WERI-Rb-1 (cell line): ENCODE data around the gene CPNE5.

Experiments used
- DNase-seq: peaks from one replicate; pipeline ENCODE4 v3.0.0-alpha.2; 2020
- H3K27ac ChIP-seq: fragments of 250-450 bp; sonication (Bioruptor Pico); 2 replicates; pipeline ENCODE4 v1.5.1; 2020; ENCODE audit warnings: mild to moderate bottlenecking, moderate library complexity
- H3K27me3 ChIP-seq: fragments of 250-450 bp; sonication (Bioruptor Pico); 2 replicates; pipeline ENCODE4 v1.5.1; 2021; ENCODE audit warnings: mild to moderate bottlenecking, low read depth, moderate library complexity; ENCODE audit not compliant: insufficient read depth, severe bottlenecking
- H3K36me3 ChIP-seq: fragments of 250-450 bp; sonication (Bioruptor Pico); 2 replicates; pipeline ENCODE4 v1.5.1; 2020; ENCODE audit warnings: mild to moderate bottlenecking, moderate library complexity
- H3K4me3 ChIP-seq: 2 replicates; pipeline ENCODE4 v1.5.1; 2011; ENCODE audit warnings: low read depth, mild to moderate bottlenecking, control low read depth, low read length
- H3K9me3 ChIP-seq: fragments of 250-450 bp; sonication (Bioruptor Pico); 2 replicates; pipeline ENCODE4 v1.5.1; 2021; ENCODE audit warnings: mild to moderate bottlenecking, moderate library complexity; ENCODE audit not compliant: severe bottlenecking
- TF ChIP-seq, protein P1 (sequence below): IDR thresholded peaks from 2 replicates; pipeline ENCODE4 v1.5.1; 2011; ENCODE audit warnings: low read depth, mild to moderate bottlenecking, control low read depth, inconsistent platforms, low read length

The CPNE5 gene

DNA sequence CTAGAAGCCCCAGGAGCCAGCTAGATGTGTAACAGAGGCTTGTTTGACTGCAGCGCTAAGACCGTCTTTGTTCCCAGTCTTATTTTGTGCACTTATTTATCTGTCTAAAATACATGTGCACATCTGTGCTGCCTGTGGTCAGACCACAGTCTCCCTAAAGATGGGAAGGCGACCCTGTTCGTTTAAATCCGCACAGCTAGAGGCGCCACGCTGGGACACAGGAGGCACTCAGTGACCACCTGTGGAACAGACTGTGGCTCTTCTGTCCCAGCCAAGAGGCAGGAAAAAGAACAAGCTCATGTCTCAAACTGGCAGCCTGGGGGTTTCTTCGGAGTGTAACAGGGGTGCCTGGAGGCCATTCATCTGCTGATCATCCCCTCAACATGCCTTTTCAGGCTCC lies 66.8 kb downstream of the CPNE5 start:
- no peak overlapping the region for H3K27ac ChIP-seq
- H3K36me3 ChIP-seq: no peaks in the 10 kb centered on the region
- no peaks in the 10 kb centered on the region for H3K27me3 ChIP-seq
- DNase-seq: no peak
- TF ChIP-seq, protein P1, sequence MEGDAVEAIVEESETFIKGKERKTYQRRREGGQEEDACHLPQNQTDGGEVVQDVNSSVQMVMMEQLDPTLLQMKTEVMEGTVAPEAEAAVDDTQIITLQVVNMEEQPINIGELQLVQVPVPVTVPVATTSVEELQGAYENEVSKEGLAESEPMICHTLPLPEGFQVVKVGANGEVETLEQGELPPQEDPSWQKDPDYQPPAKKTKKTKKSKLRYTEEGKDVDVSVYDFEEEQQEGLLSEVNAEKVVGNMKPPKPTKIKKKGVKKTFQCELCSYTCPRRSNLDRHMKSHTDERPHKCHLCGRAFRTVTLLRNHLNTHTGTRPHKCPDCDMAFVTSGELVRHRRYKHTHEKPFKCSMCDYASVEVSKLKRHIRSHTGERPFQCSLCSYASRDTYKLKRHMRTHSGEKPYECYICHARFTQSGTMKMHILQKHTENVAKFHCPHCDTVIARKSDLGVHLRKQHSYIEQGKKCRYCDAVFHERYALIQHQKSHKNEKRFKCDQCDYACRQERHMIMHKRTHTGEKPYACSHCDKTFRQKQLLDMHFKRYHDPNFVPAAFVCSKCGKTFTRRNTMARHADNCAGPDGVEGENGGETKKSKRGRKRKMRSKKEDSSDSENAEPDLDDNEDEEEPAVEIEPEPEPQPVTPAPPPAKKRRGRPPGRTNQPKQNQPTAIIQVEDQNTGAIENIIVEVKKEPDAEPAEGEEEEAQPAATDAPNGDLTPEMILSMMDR: no peak
- no peak overlapping the region for H3K4me3 ChIP-seq
- H3K9me3 ChIP-seq: no peaks in the 10 kb centered on the region

DNA sequence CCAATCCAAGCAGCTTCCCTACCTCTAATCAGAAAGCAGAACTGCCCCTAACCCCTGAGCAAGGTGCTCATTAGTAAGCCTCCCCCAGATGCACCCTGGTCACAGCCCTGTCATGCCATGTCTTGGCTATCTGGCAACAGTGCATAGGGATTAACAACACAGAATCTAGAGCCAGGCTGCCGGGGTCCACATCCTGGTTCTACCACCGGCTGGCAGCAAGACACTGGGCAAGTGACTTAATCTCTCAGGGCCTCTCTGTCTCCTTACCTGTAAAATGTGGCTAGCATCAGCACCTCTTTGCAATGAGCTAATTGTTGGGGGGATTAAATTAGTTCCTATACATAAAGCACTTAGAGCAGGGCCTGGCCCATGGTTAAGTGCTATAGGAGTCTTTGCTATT lies 68.1 kb downstream of the CPNE5 start:
- Histone ChIP-seq H3K4me3 (no peak overlapping the region), H3K27ac (no peak overlapping the region), H3K27me3 (no peaks in the 10 kb centered on the region), H3K36me3 (no peaks in the 10 kb centered on the region), H3K9me3 (no peaks in the 10 kb centered on the region)
- TF ChIP-seq, protein P1: peak; percentile 21; the same call in 1 of the 2 replicates
- peak; percentile 51 for DNase-seq

DNA sequence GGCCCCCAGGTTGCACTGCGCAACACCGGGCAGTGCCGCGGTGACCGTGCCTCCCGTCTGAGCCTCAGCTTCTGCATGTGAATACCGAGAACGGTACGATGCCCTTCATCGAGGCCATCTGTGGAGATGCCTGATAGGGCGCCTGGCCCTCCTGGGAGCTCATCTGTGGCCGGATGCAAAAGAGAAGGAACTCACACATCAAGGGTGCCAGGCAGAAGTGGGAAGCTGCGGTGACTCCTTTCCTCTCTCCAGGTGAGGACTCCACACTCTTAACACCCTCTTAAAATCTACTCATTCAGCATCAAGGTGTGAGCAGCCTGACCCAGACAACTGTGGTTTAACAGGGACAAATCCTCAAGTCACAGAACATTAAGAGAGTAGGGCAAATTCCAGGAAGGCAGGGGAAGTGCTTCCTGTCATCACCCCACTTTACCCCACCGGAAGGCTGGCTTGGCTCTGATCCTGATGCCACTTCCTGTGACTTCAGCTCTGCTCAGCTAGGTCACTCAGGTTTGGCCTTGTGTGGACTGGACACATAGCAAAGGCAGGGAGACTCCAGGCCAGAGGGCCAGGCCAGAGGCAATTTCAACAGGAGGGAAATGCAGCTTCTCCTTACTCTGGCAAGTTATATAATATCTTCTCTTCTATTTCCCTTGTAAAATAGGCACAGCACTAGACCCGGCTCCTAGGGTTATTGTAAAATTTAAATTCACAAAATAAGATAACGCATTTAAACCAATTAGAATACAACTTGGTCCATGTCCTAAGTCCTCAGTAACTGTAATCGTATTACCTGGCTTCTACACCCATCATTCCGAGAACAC lies 69.4 kb downstream of the CPNE5 start:
- no peak for DNase-seq

GRCh38 chr6:36769183-36769675 lies 70.0 kb downstream of the CPNE5 start:
- Histone ChIP-seq H3K27me3 (no peaks in the 10 kb centered on the region), H3K27ac (no peak overlapping the region), H3K36me3 (no peaks in the 10 kb centered on the region), H3K9me3 (no peaks in the 10 kb centered on the region), H3K4me3 (no peak overlapping the region)
- TF ChIP-seq, protein P1: no peak
- DNase-seq: no peak

More for the DNA sequence above, 69.4 kb downstream of the CPNE5 start:
- Histone ChIP-seq H3K27me3 (no peaks in the 10 kb centered on the region), H3K4me3 (no peak overlapping the region), H3K36me3 (no peaks in the 10 kb centered on the region), H3K27ac (no peak overlapping the region), H3K9me3 (no peaks in the 10 kb centered on the region)
- TF ChIP-seq, protein P1: no peak

DNA sequence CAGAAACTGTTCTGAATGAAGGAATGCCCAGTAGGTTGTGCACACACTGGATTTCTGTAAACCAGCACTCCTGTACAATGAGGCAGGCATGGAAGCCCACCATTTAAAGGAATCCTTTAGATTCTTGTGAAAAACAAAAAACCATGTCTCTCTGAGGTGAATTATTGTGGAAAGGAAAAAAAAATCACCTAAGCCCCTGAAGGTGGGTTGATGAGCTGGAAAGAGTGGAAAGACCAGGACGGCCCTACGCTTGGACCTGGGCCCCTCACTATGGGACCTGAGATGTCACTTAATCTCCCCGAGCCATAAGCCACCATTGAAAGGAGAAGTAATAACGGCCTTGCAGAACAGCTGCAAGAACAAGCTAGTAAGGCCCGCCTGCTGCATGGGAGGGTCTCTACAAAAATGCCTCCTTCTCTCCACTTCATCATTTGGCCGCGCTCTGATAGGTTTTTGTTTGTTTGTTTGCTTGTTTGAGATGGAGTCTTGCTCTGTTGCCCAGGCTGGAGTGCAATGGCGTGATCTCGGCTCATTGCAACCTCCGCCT lies 72.8 kb downstream of the CPNE5 start:
- Histone ChIP-seq H3K9me3 (no peaks in the 10 kb centered on the region), H3K36me3 (no peaks in the 10 kb centered on the region), H3K4me3 (no peak overlapping the region), H3K27me3 (no peaks in the 10 kb centered on the region), H3K27ac (no peak overlapping the region)
- DNase-seq: no peak
- TF ChIP-seq, protein P1: no peak
